ENCODE data around the gene CEP76.
A peak's percentile ranks its signal among the peaks of the same experiment; 100 is the strongest.

CEP76 gene

GRCh38 chr18:12703096-12703567, 609 bp upstream of the CEP76 start:
- no peaks in the 10 kb centered on the region for H3K9me3 ChIP-seq (replicated peaks; ENCODE audit: insufficient read depth, low read length)
- peak overlapping the region; percentile 86 for H3K4me3 ChIP-seq (ENCODE audit: low read length)
- H3K9me2 ChIP-seq (replicated peaks; ENCODE audit: insufficient read depth, low read length), result no peaks in the 10 kb centered on the region
- H3K9ac ChIP-seq (ENCODE audit: low read length), result peak overlapping the region; percentile 96
- DNase-seq, result no peak
- no peaks in the 10 kb centered on the region for H3K27me3 ChIP-seq (replicated peaks; ENCODE audit: insufficient read depth, low read length)
- H3K27ac ChIP-seq (ENCODE audit: low read length), result peak overlapping the region; percentile 84
- peak overlapping the region; percentile 79 for H2AFZ ChIP-seq (ENCODE audit: low read length)
- TF ChIP-seq, protein P1, sequence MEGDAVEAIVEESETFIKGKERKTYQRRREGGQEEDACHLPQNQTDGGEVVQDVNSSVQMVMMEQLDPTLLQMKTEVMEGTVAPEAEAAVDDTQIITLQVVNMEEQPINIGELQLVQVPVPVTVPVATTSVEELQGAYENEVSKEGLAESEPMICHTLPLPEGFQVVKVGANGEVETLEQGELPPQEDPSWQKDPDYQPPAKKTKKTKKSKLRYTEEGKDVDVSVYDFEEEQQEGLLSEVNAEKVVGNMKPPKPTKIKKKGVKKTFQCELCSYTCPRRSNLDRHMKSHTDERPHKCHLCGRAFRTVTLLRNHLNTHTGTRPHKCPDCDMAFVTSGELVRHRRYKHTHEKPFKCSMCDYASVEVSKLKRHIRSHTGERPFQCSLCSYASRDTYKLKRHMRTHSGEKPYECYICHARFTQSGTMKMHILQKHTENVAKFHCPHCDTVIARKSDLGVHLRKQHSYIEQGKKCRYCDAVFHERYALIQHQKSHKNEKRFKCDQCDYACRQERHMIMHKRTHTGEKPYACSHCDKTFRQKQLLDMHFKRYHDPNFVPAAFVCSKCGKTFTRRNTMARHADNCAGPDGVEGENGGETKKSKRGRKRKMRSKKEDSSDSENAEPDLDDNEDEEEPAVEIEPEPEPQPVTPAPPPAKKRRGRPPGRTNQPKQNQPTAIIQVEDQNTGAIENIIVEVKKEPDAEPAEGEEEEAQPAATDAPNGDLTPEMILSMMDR (IDR thresholded peaks at IDR 0.05; ENCODE audit: low read length), result no peak
- TF ChIP-seq EZH2phosphoT487 (IDR thresholded peaks at IDR 0.05; ENCODE audit: low read length) (no peak), EZH2 (optimal IDR thresholded peaks at IDR 0.05; ENCODE audit: low read depth, low read length) (no peak)
- H3K36me3 ChIP-seq (replicated peaks; ENCODE audit: insufficient read depth, low read length), result 0 out of 2 replicates have a peak, but pooled peaks cover 4% of the 10 kb centered on the region
- peaks cover 17% of the 10 kb centered on the region for H3K4me1 ChIP-seq (ENCODE audit: low read length)
- peak overlapping the region; percentile 77 for H3K4me2 ChIP-seq (ENCODE audit: low read depth, low read length)
- H3F3A ChIP-seq (ENCODE audit: insufficient read depth, low read length), result peaks cover 12% of the 10 kb centered on the region
- peaks cover 3% of the 10 kb centered on the region; the same call in 1 of the 2 replicates for H4K20me1 ChIP-seq (ENCODE audit: insufficient read depth, low read length)
- peaks cover 59% of the 10 kb centered on the region for H3K79me2 ChIP-seq (ENCODE audit: low read length)

- Histone ChIP-seq H3K4me1 (ENCODE audit: low read length) (peaks cover 17% of the 10 kb centered on the region), H3K9me3 (replicated peaks; ENCODE audit: insufficient read depth, low read length) (no peaks in the 10 kb centered on the region), H3K27ac (ENCODE audit: low read length) (no peak overlapping the region), H4K20me1 (ENCODE audit: insufficient read depth, low read length) (peaks cover 3% of the 10 kb centered on the region; the same call in 1 of the 2 replicates), H3K27me3 (replicated peaks; ENCODE audit: insufficient read depth, low read length) (no peaks in the 10 kb centered on the region), H2AFZ (ENCODE audit: low read length) (no peak overlapping the region), H3F3A (ENCODE audit: insufficient read depth, low read length) (peaks cover 12% of the 10 kb centered on the region), H3K79me2 (ENCODE audit: low read length) (peaks cover 53% of the 10 kb centered on the region), H3K9ac (ENCODE audit: low read length) (no peak overlapping the region), H3K4me2 (ENCODE audit: low read depth, low read length) (peak overlapping the region; percentile 77), H3K9me2 (replicated peaks; ENCODE audit: insufficient read depth, low read length) (no peaks in the 10 kb centered on the region), H3K4me3 (ENCODE audit: low read length) (peak overlapping the region; percentile 86; the same call in 1 of the 2 replicates), H3K36me3 (replicated peaks; ENCODE audit: insufficient read depth, low read length) (no peaks in the 10 kb centered on the region; the same call in 1 of the 2 replicates)
- TF ChIP-seq EZH2phosphoT487 (IDR thresholded peaks at IDR 0.05; ENCODE audit: low read length) (no peak), EZH2 (optimal IDR thresholded peaks at IDR 0.05; ENCODE audit: low read depth, low read length) (no peak)
- TF ChIP-seq, protein P1 (IDR thresholded peaks at IDR 0.05; ENCODE audit: low read length), result no peak
- DNase-seq, result no peak
These were observed 1.4 kb downstream of the CEP76 start for GRCh38 chr18:12701161-12701560.

DNA sequence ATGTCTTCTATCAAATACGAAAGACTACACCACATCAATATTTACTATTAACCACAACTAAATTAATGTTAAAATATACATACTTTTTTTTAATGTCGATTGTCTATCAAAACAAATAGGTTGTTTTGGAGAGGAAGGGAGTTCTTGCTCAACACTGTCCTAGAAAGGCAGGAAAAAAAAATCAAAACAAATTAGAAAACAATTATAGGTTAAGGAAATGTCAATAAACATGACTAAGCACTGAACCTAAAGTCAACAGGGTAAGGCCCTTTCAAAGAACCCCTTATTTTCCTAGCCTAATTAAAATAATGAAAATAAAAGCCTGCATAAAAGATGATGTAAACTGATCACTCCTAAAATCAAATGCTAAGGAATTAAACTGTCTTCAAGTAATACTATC, 2.8 kb downstream of the CEP76 start:
- Histone ChIP-seq H3K9me3 (replicated peaks; ENCODE audit: insufficient read depth, low read length) (no peaks in the 10 kb centered on the region), H3K9ac (ENCODE audit: low read length) (no peak overlapping the region), H2AFZ (ENCODE audit: low read length) (no peak overlapping the region), H3K27ac (ENCODE audit: low read length) (no peak overlapping the region), H3K79me2 (ENCODE audit: low read length) (peaks cover 39% of the 10 kb centered on the region), H3K27me3 (replicated peaks; ENCODE audit: insufficient read depth, low read length) (no peaks in the 10 kb centered on the region), H3F3A (ENCODE audit: insufficient read depth, low read length) (peaks cover 12% of the 10 kb centered on the region), H3K4me3 (ENCODE audit: low read length) (no peak overlapping the region), H3K4me1 (ENCODE audit: low read length) (peaks cover 16% of the 10 kb centered on the region), H3K4me2 (ENCODE audit: low read depth, low read length) (no peak overlapping the region), H3K9me2 (replicated peaks; ENCODE audit: insufficient read depth, low read length) (no peaks in the 10 kb centered on the region), H4K20me1 (ENCODE audit: insufficient read depth, low read length) (no peaks in the 10 kb centered on the region), H3K36me3 (replicated peaks; ENCODE audit: insufficient read depth, low read length) (no peaks in the 10 kb centered on the region; the same call in 1 of the 2 replicates)
- TF ChIP-seq EZH2 (optimal IDR thresholded peaks at IDR 0.05; ENCODE audit: low read depth, low read length) (no peak), EZH2phosphoT487 (IDR thresholded peaks at IDR 0.05; ENCODE audit: low read length) (no peak)
- TF ChIP-seq, protein P1 (IDR thresholded peaks at IDR 0.05; ENCODE audit: low read length), result no peak
- no peak for DNase-seq

Data from MM.1S (cell line).